Esophagus muscularis mucosa (tissue), 4 donors: ENCODE measurements around the gene HSPB9. TPM values are rescaled to one million over a fixed set of nuclear protein-coding genes. Genes with fewer than 3 reads are reported as not detected.

Experiments
- DNase-seq: peaks from one replicate; pipeline ENCODE4 v3.0.0-alpha.2; 2017; ENCODE audit errors: extremely low spot score
- H3K27ac ChIP-seq, 4 donors: fragments of 200-600 bp; sonication (generic); replicated peaks in 1 of 4; 1 replicate in 3 of 4; 2 replicates in 1 of 4; pipeline ENCODE4 v1.5.1; 2016 to 2019; ENCODE audit warnings: mild to moderate bottlenecking in 1 of 4
- H3K27me3 ChIP-seq, 4 donors: fragments of 200-600 bp; sonication (generic); one replicate each; pipeline versions ENCODE4 v1.5.1 to v1.6.0; 2016 to 2019
- H3K36me3 ChIP-seq, 4 donors: fragments of 200-600 bp; sonication (generic); one replicate each; pipeline ENCODE4 v1.5.1; 2016 to 2019
- H3K4me1 ChIP-seq, 4 donors: fragments of 200-600 bp; sonication (generic); one replicate each; pipeline ENCODE4 v1.5.1; 2016 to 2019
- H3K4me3 ChIP-seq, 4 donors: fragments of 200-600 bp; sonication (generic); 1 replicate in 2 of 4; 2 replicates in 2 of 4; pipeline ENCODE4 v1.5.1; 2016 to 2019; ENCODE audit warnings: mild to moderate bottlenecking in 4 of 4, moderate library complexity in 1 of 4
- H3K9me3 ChIP-seq, 4 donors: fragments of 200-600 bp; sonication (generic); 1 replicate in 3 of 4; 2 replicates in 1 of 4; pipeline ENCODE4 v1.5.1; 2016 to 2019
- CTCF ChIP-seq, 3 experiments: fragments of 200-600 bp in 2 of 3; fragments of 450-650 bp in 1 of 3; sonication (generic) in 2 of 3; IDR thresholded peaks; one replicate each; pipeline ENCODE4 v1.5.1; 2017 to 2019; ENCODE audit warnings: antibody characterized with exemption in 3 of 3, mild to moderate bottlenecking in 2 of 3, moderate library complexity in 1 of 3
- EP300 ChIP-seq: sonication (generic); formaldehyde crosslinking; IDR thresholded peaks from one replicate; pipeline ENCODE4 v1.6.1; 2017; ENCODE audit warnings: antibody characterized with exemption
- POLR2A ChIP-seq: fragments of 450-650 bp; IDR thresholded peaks from one replicate; pipeline ENCODE4 v1.6.1; 2017; ENCODE audit warnings: antibody characterized with exemption, moderate library complexity, mild to moderate bottlenecking, low read depth
- POLR2AphosphoS5 ChIP-seq, 2 donors: sonication (generic); formaldehyde crosslinking; IDR thresholded peaks; one replicate each; pipeline ENCODE4 v1.6.1; 2017; ENCODE audit warnings: antibody characterized with exemption in 2 of 2
- WGBS: methylation state at CpG from one replicate; pipeline ENCODE4 v1.1.5; 2018; 5-methylcytosine and 5-hydroxymethylcytosine counted together
- intact Hi-C: fragments of 100-400 bp; cut with DNase I; formaldehyde crosslinking; loops from one replicate; pipeline ENCODE4 v1.15.1; 2023
- total RNA-seq, 4 donors: library from RNA; depleted of rRNA; stranded (reverse); fragments of >200 nt; gene quantifications; one replicate each; pipeline versions ENCODE4 v1.1.0 to v1.2.1, GENCODE V29; 2016

Gene HSPB9
- total RNA-seq, 4 donors from 2014 or later, result 0.26 to 0.42 TPM; not detected in 2

DNA sequence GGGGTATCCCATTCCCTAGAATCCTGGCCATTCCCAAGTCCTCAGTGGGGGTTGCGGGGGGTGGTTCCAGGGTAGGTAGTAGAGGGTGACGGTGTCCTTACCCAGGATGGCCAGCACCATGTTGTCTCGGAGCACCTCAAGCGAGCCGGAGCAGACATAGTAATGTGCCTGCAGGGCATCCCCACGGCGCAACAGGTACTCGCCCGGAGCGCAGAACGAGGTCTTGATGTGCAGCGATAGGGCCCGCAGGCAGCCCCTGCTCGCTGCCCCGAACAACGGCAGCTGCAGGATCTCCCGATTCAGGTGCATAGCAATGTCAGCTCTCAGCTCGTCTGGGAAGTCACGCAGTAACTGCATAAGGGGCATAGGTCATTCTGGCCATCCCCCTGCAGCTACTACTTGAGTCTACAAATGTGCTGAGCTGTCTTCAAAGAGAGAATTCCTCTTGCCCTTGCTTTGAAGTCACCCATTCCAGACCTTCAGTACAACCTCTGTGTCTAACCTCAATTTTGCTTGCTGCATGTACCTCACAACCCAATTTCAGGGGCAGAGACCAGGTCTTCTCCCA is 43.7 kb downstream of the HSPB9 start:
- intact Hi-C loops, result no loop called here
- H3K4me1 ChIP-seq, result no peaks in the 10 kb centered on the region
- H3K27ac ChIP-seq, result no peak overlapping the region
- H3K9me3 ChIP-seq, result no peaks in the 10 kb centered on the region
- 88% methylated on average over 16 of the region's 19 CpGs for WGBS
- H3K36me3 ChIP-seq, result no peaks in the 10 kb centered on the region
- no peak for DNase-seq
- TF ChIP-seq EP300, result no peak
- TF ChIP-seq POLR2AphosphoS5 (IDR thresholded peaks at IDR 0.05), result no peak
- TF ChIP-seq POLR2A, result no peak
- TF ChIP-seq CTCF (IDR thresholded peaks at IDR 0.05), result no peak
- H3K4me3 ChIP-seq, result no peak overlapping the region
- H3K27me3 ChIP-seq, result peaks cover 0 to 6% (median 0%) of the 10 kb centered on the region in 4 donors

DNA sequence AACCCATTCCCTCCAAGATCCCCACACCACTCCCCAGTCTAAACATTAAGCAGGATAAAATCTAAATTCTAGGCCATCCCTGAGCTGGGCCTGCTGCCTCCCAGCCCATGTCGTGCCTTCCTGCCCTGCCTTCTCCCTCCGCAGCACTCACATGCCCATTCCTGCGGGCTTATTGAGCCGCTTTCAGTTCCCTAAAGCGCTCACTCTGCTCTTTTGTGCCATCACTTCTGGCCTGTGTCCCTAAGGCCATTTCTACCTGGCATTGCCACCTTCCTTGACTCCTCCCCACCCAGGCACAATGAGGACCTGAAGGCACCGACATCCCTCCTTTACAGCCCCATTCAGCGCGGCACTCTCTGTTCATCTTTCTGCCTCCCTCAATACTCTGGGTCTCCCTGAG is 45.2 kb downstream of the HSPB9 start:
- Histone ChIP-seq H3K27ac (no peak overlapping the region), H3K4me3 (no peak overlapping the region), H3K9me3 (no peaks in the 10 kb centered on the region), H3K36me3 (no peaks in the 10 kb centered on the region), H3K4me1 (no peaks in the 10 kb centered on the region), H3K27me3 (peaks cover 0 to 6% (median 0%) of the 10 kb centered on the region in 4 donors)
- 94% methylated on average over 8 of the region's 8 CpGs for WGBS
- DNase-seq, result no peak
- intact Hi-C loops, result no loop called here
- no peak for TF ChIP-seq EP300
- TF ChIP-seq POLR2A, result no peak
- no peak for TF ChIP-seq CTCF (IDR thresholded peaks at IDR 0.05)
- TF ChIP-seq POLR2AphosphoS5 (IDR thresholded peaks at IDR 0.05), result no peak

DNA sequence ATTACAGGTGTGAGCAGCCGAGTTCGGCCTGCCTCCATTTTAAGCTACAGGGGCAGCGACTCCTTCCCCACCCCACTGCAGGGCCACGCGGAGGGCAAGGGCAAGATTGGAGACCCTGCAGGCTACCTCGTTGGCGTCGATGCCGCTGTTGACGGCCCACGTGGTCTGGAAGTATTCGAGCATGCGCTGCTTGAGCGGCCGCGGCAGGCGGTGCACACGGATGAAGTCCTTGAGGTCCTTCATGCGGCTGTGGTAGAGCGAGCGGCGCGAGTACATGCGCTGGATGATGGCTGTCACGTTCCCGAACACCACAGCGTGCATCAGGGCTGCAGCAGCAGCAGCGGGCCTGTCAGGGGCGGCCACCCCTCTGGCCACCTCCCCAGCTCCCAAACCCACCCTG is 46.7 kb downstream of the HSPB9 start:
- no peaks in the 10 kb centered on the region for H3K4me1 ChIP-seq
- H3K9me3 ChIP-seq, result no peaks in the 10 kb centered on the region
- H3K27ac ChIP-seq, result no peak overlapping the region
- WGBS, result 97% methylated on average over 28 of the region's 29 CpGs
- no peak for DNase-seq
- H3K27me3 ChIP-seq, result no peaks in the 10 kb centered on the region
- intact Hi-C loops, result no loop called here
- no peak for TF ChIP-seq EP300
- no peak for TF ChIP-seq POLR2AphosphoS5 (IDR thresholded peaks at IDR 0.05)
- no peak for TF ChIP-seq POLR2A
- no peak for TF ChIP-seq CTCF (IDR thresholded peaks at IDR 0.05)
- H3K36me3 ChIP-seq, result no peaks in the 10 kb centered on the region
- no peak overlapping the region for H3K4me3 ChIP-seq

GRCh38 chr17:42171831-42172230 is 49.2 kb downstream of the HSPB9 start:
- no peak for TF ChIP-seq CTCF (IDR thresholded peaks at IDR 0.05)
- TF ChIP-seq POLR2AphosphoS5 (IDR thresholded peaks at IDR 0.05), result no peak
- no peak for TF ChIP-seq EP300
- Histone ChIP-seq H3K27me3 (no peaks in the 10 kb centered on the region), H3K36me3 (no peaks in the 10 kb centered on the region), H3K4me3 (no peak overlapping the region), H3K9me3 (no peaks in the 10 kb centered on the region), H3K4me1 (no peaks in the 10 kb centered on the region), H3K27ac (no peak overlapping the region)
- no peak for DNase-seq
- intact Hi-C loops, result no loop called here
- WGBS, result 38% methylated on average over 4 of the region's 11 CpGs

Other genes with a start within 250 kb of the HSPB9 start
- 10 to 100 TPM; 52.3 to 87.7 (median 71.3) TPM for gene ACLY, start 203.9 kb upstream of the HSPB9 start, total RNA-seq
- 1 to 10 TPM in 2 of 4 donors, under 1 TPM in 2; 0.33 to 1.7 (median 1.1) TPM for gene ODAD4, start 192.2 kb upstream of the HSPB9 start, total RNA-seq
- 100 to 1,000 TPM in 1 of 4 donors, 10 to 100 TPM in 3; 68.9 to 101 (median 78.5) TPM for gene CNP, start 156.0 kb upstream of the HSPB9 start, total RNA-seq
- gene DNAJC7, start 105.4 kb upstream of the HSPB9 start, total RNA-seq, result 10 to 100 TPM; 43.1 to 51.1 (median 44.4) TPM
- gene NKIRAS2, start 102.7 kb upstream of the HSPB9 start, total RNA-seq, result 10 to 100 TPM; 44.0 to 74.3 (median 59.0) TPM
- 1 to 10 TPM in 1 of 4 donors, under 1 TPM in 3; under 0.01 to 1.2 (median 0.67) TPM for gene C17orf113, start 72.2 kb upstream of the HSPB9 start, total RNA-seq
- under 1 TPM in 2 of 4 donors, not detected in 2; 0.39 to 0.42 TPM for gene ZNF385C, start 24.3 kb upstream of the HSPB9 start, total RNA-seq
- 10 to 100 TPM in 3 of 4 donors, 1 to 10 TPM in 1; 9.6 to 11.7 (median 11.3) TPM for gene DHX58, start 10.1 kb upstream of the HSPB9 start, total RNA-seq
- 10 to 100 TPM; 13.8 to 31.1 (median 21.8) TPM for gene KAT2A, start 1.4 kb upstream of the HSPB9 start, total RNA-seq
- gene RAB5C, start 32.2 kb downstream of the HSPB9 start, total RNA-seq, result 100 to 1,000 TPM; 102 to 140 (median 128) TPM
- under 1 TPM; 0.17 to 0.42 (median 0.26) TPM for gene KCNH4, start 58.3 kb downstream of the HSPB9 start, total RNA-seq
- not detected for gene HCRT, start 62.6 kb downstream of the HSPB9 start, total RNA-seq
- gene GHDC, start 71.7 kb downstream of the HSPB9 start, total RNA-seq, result 10 to 100 TPM; 20.3 to 31.3 (median 22.0) TPM
- 10 to 100 TPM; 75.0 to 93.4 (median 85.2) TPM for gene STAT5B, start 153.6 kb downstream of the HSPB9 start, total RNA-seq
- gene STAT5A, start 165.7 kb downstream of the HSPB9 start, total RNA-seq, result 10 to 100 TPM; 42.4 to 97.0 (median 62.7) TPM